Hepatocyte (in vitro differentiated cells): ENCODE measurements around the gene NPAS2.

Experiments used
- EZH2 ChIP-seq: fragments of 200-600 bp; sonication (generic); IDR thresholded peaks from 2 replicates; pipeline ENCODE4 v1.6.1; 2016; ENCODE audit warnings: antibody characterized with exemption, mild to moderate bottlenecking, borderline replicate concordance
- EZH2phosphoT487 ChIP-seq: fragments of 200-600 bp; sonication (generic); IDR thresholded peaks from one replicate; pipeline ENCODE4 v1.6.1; 2018; ENCODE audit warnings: antibody characterized with exemption, mild to moderate bottlenecking, low read depth, moderate library complexity; ENCODE audit not compliant: unreplicated experiment, severe bottlenecking
- TF ChIP-seq, protein P1 (sequence below): fragments of 200-600 bp; sonication (generic); IDR thresholded peaks from 2 replicates; pipeline ENCODE4 v1.5.1; 2016; ENCODE audit warnings: antibody characterized with exemption, mild to moderate bottlenecking; ENCODE audit not compliant: poor library complexity

DNA sequence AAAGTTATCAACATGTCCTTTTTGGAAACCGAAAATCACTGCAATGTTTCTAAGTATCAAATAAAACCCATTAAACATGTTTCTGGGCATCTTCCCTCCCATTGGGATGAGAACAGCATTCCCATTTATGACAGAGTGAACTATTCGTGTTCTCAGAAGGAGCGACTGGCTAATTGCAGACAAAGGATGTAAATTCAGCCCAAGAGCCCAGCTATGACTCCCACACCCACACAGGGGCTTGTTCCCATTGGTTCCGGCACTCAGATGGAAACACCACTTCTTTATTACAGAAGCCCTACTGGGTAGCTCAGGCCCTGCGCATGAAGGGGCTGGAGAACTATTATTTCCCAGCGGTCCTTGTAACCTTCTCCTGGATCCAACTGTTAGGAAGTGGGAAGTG is 16.6 kb upstream of the NPAS2 start:
- TF ChIP-seq, protein P1, sequence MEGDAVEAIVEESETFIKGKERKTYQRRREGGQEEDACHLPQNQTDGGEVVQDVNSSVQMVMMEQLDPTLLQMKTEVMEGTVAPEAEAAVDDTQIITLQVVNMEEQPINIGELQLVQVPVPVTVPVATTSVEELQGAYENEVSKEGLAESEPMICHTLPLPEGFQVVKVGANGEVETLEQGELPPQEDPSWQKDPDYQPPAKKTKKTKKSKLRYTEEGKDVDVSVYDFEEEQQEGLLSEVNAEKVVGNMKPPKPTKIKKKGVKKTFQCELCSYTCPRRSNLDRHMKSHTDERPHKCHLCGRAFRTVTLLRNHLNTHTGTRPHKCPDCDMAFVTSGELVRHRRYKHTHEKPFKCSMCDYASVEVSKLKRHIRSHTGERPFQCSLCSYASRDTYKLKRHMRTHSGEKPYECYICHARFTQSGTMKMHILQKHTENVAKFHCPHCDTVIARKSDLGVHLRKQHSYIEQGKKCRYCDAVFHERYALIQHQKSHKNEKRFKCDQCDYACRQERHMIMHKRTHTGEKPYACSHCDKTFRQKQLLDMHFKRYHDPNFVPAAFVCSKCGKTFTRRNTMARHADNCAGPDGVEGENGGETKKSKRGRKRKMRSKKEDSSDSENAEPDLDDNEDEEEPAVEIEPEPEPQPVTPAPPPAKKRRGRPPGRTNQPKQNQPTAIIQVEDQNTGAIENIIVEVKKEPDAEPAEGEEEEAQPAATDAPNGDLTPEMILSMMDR, result no peak
- TF ChIP-seq EZH2, result no peak
- no peak for TF ChIP-seq EZH2phosphoT487
